Aorta (tissue), 5 donors: ENCODE data around the gene LRRC72. TPM values are rescaled to one million over a fixed set of nuclear protein-coding genes. Genes with fewer than 3 reads are reported as not detected.

ENCODE experiments used
- ATAC-seq: fragments of 200-7000 bp; cut with Tn5 transposase; one replicate; pipeline ENCODE4 v1.9.1; 2022; ENCODE audit warnings: moderate library complexity; ENCODE audit not compliant: low FRiP score
- DNase-seq, 2 donors: peaks; one replicate each; pipeline ENCODE4 v3.0.0-alpha.2; 2020
- H3K27ac ChIP-seq, 2 donors: one replicate each; pipeline ENCODE4 v1.5.1; 2013; ENCODE audit warnings: low read length in 2 of 2, mild to moderate bottlenecking in 2 of 2, moderate library complexity in 2 of 2, control low read depth in 1 of 2, inconsistent platforms in 1 of 2, low read depth in 1 of 2
- H3K27me3 ChIP-seq, 2 donors: one replicate each; pipeline ENCODE4 v1.6.1; 2013; ENCODE audit warnings: control low read depth in 1 of 2, low read length in 1 of 2, mild to moderate bottlenecking in 1 of 2, moderate library complexity in 1 of 2; ENCODE audit not compliant: insufficient read depth in 2 of 2, control insufficient read depth in 1 of 2
- H3K36me3 ChIP-seq, 2 donors: one replicate each; pipeline ENCODE4 v1.6.1; 2013; ENCODE audit warnings: control low read depth in 1 of 2, low read length in 1 of 2, mild to moderate bottlenecking in 1 of 2; ENCODE audit not compliant: insufficient read depth in 2 of 2, control insufficient read depth in 1 of 2
- H3K4me1 ChIP-seq, 2 donors: one replicate each; pipeline ENCODE4 v1.6.1; 2013; ENCODE audit warnings: low read length in 2 of 2, control low read depth in 1 of 2, mild to moderate bottlenecking in 1 of 2, moderate library complexity in 1 of 2; ENCODE audit not compliant: insufficient read depth in 2 of 2, control insufficient read depth in 1 of 2
- H3K4me3 ChIP-seq, 2 donors: one replicate each; pipeline ENCODE4 v1.5.1; 2013; ENCODE audit warnings: low read length in 2 of 2, control low read depth in 1 of 2, mild to moderate bottlenecking in 1 of 2
- H3K9me3 ChIP-seq: one replicate; pipeline ENCODE4 v1.6.1; 2013; ENCODE audit warnings: mild to moderate bottlenecking, low read length; ENCODE audit not compliant: control insufficient read depth
- WGBS, 2 donors: extraction: QIAGEN DNeasy Blood & Tissue Kit; methylation state at CpG; one replicate each; pipeline ENCODE4 v1.1.7; 2013; 5-methylcytosine and 5-hydroxymethylcytosine counted together
- intact Hi-C, 2 donors: fragments of 100-400 bp; cut with DNase I; formaldehyde crosslinking; loops; one replicate each; pipeline versions ENCODE4 v1.14.2 to v1.15.0; 2022
- polyA plus RNA-seq, 2 donors: library from polyadenylated mRNA; stranded (reverse); fragments of 200-250 nt; gene quantifications; one replicate each; pipeline ENCODE4 v1.2.3, GENCODE V29; 2013
- total RNA-seq, 2 donors: library from RNA; stranded (reverse); fragmentation: NEBNext Ultra II Directional; extraction: Animal tissue kit (Norgen Biotek cat#: 25700); gene quantifications; one replicate each; pipeline ENCODE4 v1.2.1, GENCODE V29; 2021
- donor health status: healthy with polysubstance abuse.
- donor health status: Bipolar disorder and iron deficiency.
- donor health status: DM: no; HTN: no; CAD: no.
- donor health status: DM: no; HTN: no; CAD: no.
- donor health status: DM: yes; HTN: yes; CAD: no.

Gene LRRC72
- total and polyA plus RNA-seq, 4 donors, result not detected

GRCh38 chr7:16559497-16560179 is 33.0 kb downstream of the LRRC72 start:
- no peak overlapping the region for H3K4me3 ChIP-seq
- H3K36me3 ChIP-seq, result no peaks in the 10 kb centered on the region
- 81 to 86% methylated on average over 3 of the region's 3 CpGs for WGBS, 2 donors
- ATAC-seq, result no peak
- H3K9me3 ChIP-seq, result no peaks in the 10 kb centered on the region
- H3K27ac ChIP-seq, result no peak overlapping the region
- no peak for DNase-seq
- H3K27me3 ChIP-seq, result no peaks in the 10 kb centered on the region
- intact Hi-C loops, result loop anchor here in 1 of 2 donors (10.0 kb wide), 1 partner anchor 145 kb away; no protein-coding TSS in a partner anchor
- no peaks in the 10 kb centered on the region for H3K4me1 ChIP-seq

- Histone ChIP-seq H3K36me3 (no peaks in the 10 kb centered on the region), H3K9me3 (no peaks in the 10 kb centered on the region), H3K27ac (no peak overlapping the region), H3K4me1 (no peaks in the 10 kb centered on the region), H3K27me3 (no peaks in the 10 kb centered on the region), H3K4me3 (no peak overlapping the region)
- WGBS, 2 donors, result 87 to 93% methylated on average over 3 of the region's 3 CpGs
- intact Hi-C loops, result loop anchor here in 1 of 2 donors (10.0 kb wide), 1 partner anchor 147 kb away; no protein-coding TSS in a partner anchor
- ATAC-seq (no peak), DNase-seq (no peak)
Observed at GRCh38 chr7:16561943-16562342, 35.3 kb downstream of the LRRC72 start.

GRCh38 chr7:16562456-16563220 is 36.0 kb downstream of the LRRC72 start:
- ATAC-seq (no peak), DNase-seq (no peak)
- intact Hi-C loops, result loop anchor here in 1 of 2 donors (10.0 kb wide), 1 partner anchor 148 kb away; no protein-coding TSS in a partner anchor
- Histone ChIP-seq H3K36me3 (no peaks in the 10 kb centered on the region), H3K27ac (no peak overlapping the region), H3K4me1 (no peaks in the 10 kb centered on the region), H3K27me3 (no peaks in the 10 kb centered on the region), H3K4me3 (no peak overlapping the region), H3K9me3 (no peaks in the 10 kb centered on the region)
- 93 to 94% methylated on average over 9 of the region's 9 CpGs for WGBS, 2 donors

- DNase-seq (no peak), ATAC-seq (no peak)
- Histone ChIP-seq H3K27me3 (no peaks in the 10 kb centered on the region), H3K27ac (no peak overlapping the region), H3K36me3 (no peaks in the 10 kb centered on the region), H3K9me3 (no peaks in the 10 kb centered on the region), H3K4me3 (no peak overlapping the region), H3K4me1 (no peaks in the 10 kb centered on the region)
- intact Hi-C loops, result loop anchor here (2.0 to 10.0 kb wide), 2 partner anchors 149 to 487 kb away; no protein-coding TSS in a partner anchor
- 82 to 87% methylated on average over 5 of the region's 5 CpGs for WGBS, 2 donors
Observed at GRCh38 chr7:16563281-16564022, 36.8 kb downstream of the LRRC72 start.

GRCh38 chr7:16564023-16564380 is 37.4 kb downstream of the LRRC72 start:
- ATAC-seq (no peak), DNase-seq (no peak)
- no peaks in the 10 kb centered on the region for H3K9me3 ChIP-seq
- H3K4me1 ChIP-seq, result no peaks in the 10 kb centered on the region
- H3K27me3 ChIP-seq, result no peaks in the 10 kb centered on the region
- WGBS, 2 donors, result 86 to 87% methylated on average over 4 of the region's 4 CpGs
- intact Hi-C loops, result loop anchor here (2.0 to 10.0 kb wide), 2 partner anchors 149 to 487 kb away; no protein-coding TSS in a partner anchor
- no peak overlapping the region for H3K27ac ChIP-seq
- H3K4me3 ChIP-seq, result no peak overlapping the region
- no peaks in the 10 kb centered on the region for H3K36me3 ChIP-seq

GRCh38 chr7:16564909-16565426 is 38.3 kb downstream of the LRRC72 start:
- DNase-seq, result no peak
- no peak overlapping the region for H3K27ac ChIP-seq
- H3K36me3 ChIP-seq, result no peaks in the 10 kb centered on the region
- WGBS, 2 donors, result 28% methylated on average over 13 of the region's 13 CpGs
- ATAC-seq, result no peak
- no peaks in the 10 kb centered on the region for H3K27me3 ChIP-seq
- intact Hi-C loops, result loop anchor here (2.0 to 10.0 kb wide), 3 partner anchors 150 to 488 kb away; no protein-coding TSS in a partner anchor
- H3K4me3 ChIP-seq, result no peak overlapping the region
- no peaks in the 10 kb centered on the region for H3K4me1 ChIP-seq
- no peaks in the 10 kb centered on the region for H3K9me3 ChIP-seq

GRCh38 chr7:16571941-16572340 is 45.3 kb downstream of the LRRC72 start:
- no peak overlapping the region for H3K4me3 ChIP-seq
- H3K9me3 ChIP-seq, result no peaks in the 10 kb centered on the region
- DNase-seq (no peak), ATAC-seq (no peak)
- no peaks in the 10 kb centered on the region for H3K4me1 ChIP-seq
- no peak overlapping the region for H3K27ac ChIP-seq
- intact Hi-C loops, result no loop called here
- 79 to 84% methylated on average over 4 of the region's 4 CpGs for WGBS, 2 donors
- no peaks in the 10 kb centered on the region for H3K36me3 ChIP-seq
- no peaks in the 10 kb centered on the region for H3K27me3 ChIP-seq

- Histone ChIP-seq H3K4me3 (no peak overlapping the region), H3K9me3 (no peaks in the 10 kb centered on the region), H3K4me1 (no peaks in the 10 kb centered on the region), H3K27me3 (peaks cover 0 to 2% of the 10 kb centered on the region in 2 donors), H3K27ac (no peak overlapping the region), H3K36me3 (no peaks in the 10 kb centered on the region)
- no peak for ATAC-seq
- no peak for DNase-seq
- intact Hi-C loops, result no loop called here
- 78 to 83% methylated on average over 8 of the region's 8 CpGs for WGBS, 2 donors
Observed at GRCh38 chr7:16579216-16579615, 52.6 kb downstream of the LRRC72 start.
